GM13977 (cell line): ENCODE results near the gene ARL5A.
A peak's percentile ranks its signal among the peaks of the same experiment; 100 is the strongest.

ENCODE experiments used
- DNase-seq: peaks from one replicate; pipeline ENCODE4 v3.0.0; 2012; ENCODE audit warnings: low spot score
- CTCF ChIP-seq: IDR thresholded peaks from 2 replicates; pipeline ENCODE4 v1.5.1; 2012; ENCODE audit warnings: mild to moderate bottlenecking, control low read depth; ENCODE audit not compliant: insufficient read depth; ENCODE audit errors: extremely low read depth, missing control alignments
- in situ Hi-C: fragments of 300-500 bp; cut with MboI; formaldehyde crosslinking; loops from one replicate; pipeline ENCODE4 v1.12.0; 2022; ENCODE audit warnings: low sequenced_read_pairs, low pct_unique_long_range_greater_than_20kb, mixed read lengths, inconsistent platforms; ENCODE audit not compliant: unreplicated experiment

Gene ARL5A

GRCh38 chr2:151782378-151783132 lies 45.7 kb downstream of the ARL5A start:
- no peak for TF ChIP-seq CTCF
- in situ Hi-C loops: no loop called here
- no peak for DNase-seq

GRCh38 chr2:151781642-151782041 lies 46.6 kb downstream of the ARL5A start:
- no peak for TF ChIP-seq CTCF
- DNase-seq: no peak
- in situ Hi-C loops: no loop called here

GRCh38 chr2:151780938-151781337 lies 47.3 kb downstream of the ARL5A start:
- no peak for DNase-seq
- no peak for TF ChIP-seq CTCF
- in situ Hi-C loops: no loop called here

GRCh38 chr2:151777935-151778334 lies 50.3 kb downstream of the ARL5A start:
- TF ChIP-seq CTCF: no peak
- DNase-seq: no peak
- in situ Hi-C loops: no loop called here

- no peak for DNase-seq
- in situ Hi-C loops: no loop called here
- TF ChIP-seq CTCF: peak; percentile 28
Measured at GRCh38 chr2:151777487-151777886, 50.7 kb downstream of the ARL5A start.

- in situ Hi-C loops: no loop called here
- DNase-seq: no peak
- TF ChIP-seq CTCF: no peak
Measured at GRCh38 chr2:151776367-151776766, 51.9 kb downstream of the ARL5A start.
